Hepatocyte (in vitro differentiated cells): Measurements from ENCODE around the gene MYO18B. TPM values are rescaled to one million over a fixed set of nuclear protein-coding genes. Genes with fewer than 3 reads are reported as not detected.

Source experiments
- DNase-seq: peaks from one replicate; pipeline ENCODE4 v3.0.0-alpha.2; 2016; ENCODE audit warnings: low spot score
- H2AFZ ChIP-seq: fragments of 200-600 bp; sonication (generic); 2 replicates; pipeline ENCODE4 v1.6.0; 2016; ENCODE audit warnings: antibody characterized with exemption, mild to moderate bottlenecking
- H3K27ac ChIP-seq: fragments of 200-600 bp; sonication (generic); 2 replicates; pipeline ENCODE4 v1.5.1; 2016; ENCODE audit warnings: mild to moderate bottlenecking
- H3K27me3 ChIP-seq: fragments of 200-600 bp; sonication (generic); 2 replicates; pipeline ENCODE4 v1.6.1; 2016
- H3K36me3 ChIP-seq: fragments of 200-600 bp; sonication (generic); replicated peaks from 2 replicates; pipeline ENCODE4 v1.5.1; 2016; ENCODE audit warnings: low read depth; ENCODE audit not compliant: insufficient read depth
- H3K4me1 ChIP-seq: fragments of 200-600 bp; sonication (generic); 2 replicates; pipeline ENCODE4 v1.5.1; 2016; ENCODE audit warnings: mild to moderate bottlenecking, moderate library complexity; ENCODE audit not compliant: insufficient read depth
- H3K4me2 ChIP-seq: fragments of 200-600 bp; sonication (generic); 2 replicates; pipeline ENCODE4 v1.6.0; 2016
- H3K4me3 ChIP-seq: fragments of 200-600 bp; sonication (generic); 2 replicates; pipeline ENCODE4 v1.5.1; 2016; ENCODE audit warnings: mild to moderate bottlenecking
- H3K79me2 ChIP-seq: fragments of 200-600 bp; sonication (generic); 2 replicates; pipeline ENCODE4 v1.6.0; 2017; ENCODE audit warnings: mild to moderate bottlenecking
- H3K9me2 ChIP-seq: fragments of 200-600 bp; sonication (generic); replicated peaks from 2 replicates; pipeline ENCODE4 v1.6.0; 2017; ENCODE audit warnings: mild to moderate bottlenecking; ENCODE audit not compliant: insufficient read depth
- H3K9me3 ChIP-seq: fragments of 200-600 bp; sonication (generic); 2 replicates; pipeline ENCODE4 v1.5.1; 2016; ENCODE audit warnings: low read depth, mild to moderate bottlenecking
- H4K20me1 ChIP-seq: fragments of 200-600 bp; sonication (generic); 2 replicates; pipeline ENCODE4 v1.6.0; 2016; ENCODE audit warnings: mild to moderate bottlenecking; ENCODE audit not compliant: insufficient read depth, poor library complexity, severe bottlenecking
- EZH2 ChIP-seq: fragments of 200-600 bp; sonication (generic); IDR thresholded peaks from 2 replicates; pipeline ENCODE4 v1.6.1; 2016; ENCODE audit warnings: antibody characterized with exemption, mild to moderate bottlenecking, borderline replicate concordance
- EZH2phosphoT487 ChIP-seq: fragments of 200-600 bp; sonication (generic); IDR thresholded peaks from one replicate; pipeline ENCODE4 v1.6.1; 2018; ENCODE audit warnings: antibody characterized with exemption, mild to moderate bottlenecking, low read depth, moderate library complexity; ENCODE audit not compliant: unreplicated experiment, severe bottlenecking
- WGBS: methylation state at CpG from one replicate; pipeline ENCODE4 v1.1.6; 2016; ENCODE audit warnings: low lambda C conversion rate; ENCODE audit errors: missing lambda C conversion rate; 5-methylcytosine and 5-hydroxymethylcytosine counted together
- polyA plus RNA-seq: library from polyadenylated mRNA; unstranded; fragments of >200 nt; fragmentation: Nextera tagmentation; extraction: Ambion mirVana; gene quantifications from 2 replicates; pipeline ENCODE4 v1.2.1, GENCODE V29; 2016
- total RNA-seq: library from RNA; depleted of rRNA; stranded (reverse); fragments of >200 nt; gene quantifications from 2 replicates; pipeline ENCODE4 v1.2.3, GENCODE V29; 2014
- TF ChIP-seq, protein P1 (sequence below): fragments of 200-600 bp; sonication (generic); IDR thresholded peaks from 2 replicates; pipeline ENCODE4 v1.5.1; 2016; ENCODE audit warnings: antibody characterized with exemption, mild to moderate bottlenecking; ENCODE audit not compliant: poor library complexity

MYO18B gene
- total and polyA plus RNA-seq, 2 experiments from 2014 or later: 0.23 TPM; not detected in 1

DNA sequence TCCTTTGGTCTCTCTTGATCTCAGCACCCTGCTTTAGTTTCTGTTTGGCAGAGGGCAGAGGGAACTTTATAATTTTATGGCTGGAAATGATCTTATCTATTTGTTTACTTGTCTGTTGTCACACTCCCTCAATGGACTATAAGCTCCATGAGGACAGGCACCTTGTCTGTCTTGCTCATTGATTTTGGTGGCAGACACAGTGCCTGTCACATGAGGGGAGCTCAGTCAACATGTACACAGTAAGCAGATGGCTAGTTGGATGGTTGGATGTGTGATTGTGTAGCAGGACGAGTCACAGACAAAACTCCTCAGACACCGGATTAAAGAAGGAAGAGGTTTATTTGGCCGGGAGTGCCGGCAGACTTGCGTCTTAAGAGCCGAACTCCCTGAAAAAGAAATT is 80.4 kb downstream of the MYO18B start:
- Histone ChIP-seq H3K9me2 (no peaks in the 10 kb centered on the region), H3K27me3 (peaks cover 7% of the 10 kb centered on the region), H3K9me3 (no peaks in the 10 kb centered on the region), H2AFZ (no peak overlapping the region), H3K4me1 (no peaks in the 10 kb centered on the region), H4K20me1 (no peaks in the 10 kb centered on the region), H3K4me2 (no peak overlapping the region), H3K27ac (no peak overlapping the region), H3K4me3 (no peak overlapping the region), H3K79me2 (no peaks in the 10 kb centered on the region), H3K36me3 (no peaks in the 10 kb centered on the region)
- TF ChIP-seq, protein P1, sequence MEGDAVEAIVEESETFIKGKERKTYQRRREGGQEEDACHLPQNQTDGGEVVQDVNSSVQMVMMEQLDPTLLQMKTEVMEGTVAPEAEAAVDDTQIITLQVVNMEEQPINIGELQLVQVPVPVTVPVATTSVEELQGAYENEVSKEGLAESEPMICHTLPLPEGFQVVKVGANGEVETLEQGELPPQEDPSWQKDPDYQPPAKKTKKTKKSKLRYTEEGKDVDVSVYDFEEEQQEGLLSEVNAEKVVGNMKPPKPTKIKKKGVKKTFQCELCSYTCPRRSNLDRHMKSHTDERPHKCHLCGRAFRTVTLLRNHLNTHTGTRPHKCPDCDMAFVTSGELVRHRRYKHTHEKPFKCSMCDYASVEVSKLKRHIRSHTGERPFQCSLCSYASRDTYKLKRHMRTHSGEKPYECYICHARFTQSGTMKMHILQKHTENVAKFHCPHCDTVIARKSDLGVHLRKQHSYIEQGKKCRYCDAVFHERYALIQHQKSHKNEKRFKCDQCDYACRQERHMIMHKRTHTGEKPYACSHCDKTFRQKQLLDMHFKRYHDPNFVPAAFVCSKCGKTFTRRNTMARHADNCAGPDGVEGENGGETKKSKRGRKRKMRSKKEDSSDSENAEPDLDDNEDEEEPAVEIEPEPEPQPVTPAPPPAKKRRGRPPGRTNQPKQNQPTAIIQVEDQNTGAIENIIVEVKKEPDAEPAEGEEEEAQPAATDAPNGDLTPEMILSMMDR: no peak
- no peak for TF ChIP-seq EZH2
- TF ChIP-seq EZH2phosphoT487: no peak
- no peak for DNase-seq
- WGBS: 87% methylated on average over 6 of the region's 6 CpGs

- Histone ChIP-seq H3K9me3 (no peaks in the 10 kb centered on the region), H3K36me3 (no peaks in the 10 kb centered on the region), H3K4me1 (no peaks in the 10 kb centered on the region), H2AFZ (no peak overlapping the region), H3K27me3 (peaks cover 3% of the 10 kb centered on the region), H3K27ac (no peak overlapping the region), H4K20me1 (no peaks in the 10 kb centered on the region), H3K4me2 (no peak overlapping the region), H3K79me2 (no peaks in the 10 kb centered on the region), H3K9me2 (no peaks in the 10 kb centered on the region), H3K4me3 (no peak overlapping the region)
- WGBS: 92% methylated on average over 15 of the region's 15 CpGs
- DNase-seq: no peak
- no peak for TF ChIP-seq EZH2phosphoT487
- TF ChIP-seq, protein P1: no peak
- no peak for TF ChIP-seq EZH2
These were observed 81.3 kb downstream of the MYO18B start for GRCh38 chr22:25823276-25823675.

- 72% methylated on average over 7 of the region's 7 CpGs for WGBS
- Histone ChIP-seq H3K27ac (no peak overlapping the region), H3K4me3 (no peak overlapping the region), H2AFZ (no peak overlapping the region), H3K4me1 (no peaks in the 10 kb centered on the region), H3K27me3 (no peaks in the 10 kb centered on the region), H3K4me2 (no peak overlapping the region), H3K9me3 (no peaks in the 10 kb centered on the region), H3K79me2 (no peaks in the 10 kb centered on the region), H4K20me1 (no peaks in the 10 kb centered on the region), H3K9me2 (no peaks in the 10 kb centered on the region), H3K36me3 (no peaks in the 10 kb centered on the region)
- DNase-seq: no peak
- TF ChIP-seq EZH2: no peak
These were observed 82.9 kb downstream of the MYO18B start for GRCh38 chr22:25824828-25825423.

DNA sequence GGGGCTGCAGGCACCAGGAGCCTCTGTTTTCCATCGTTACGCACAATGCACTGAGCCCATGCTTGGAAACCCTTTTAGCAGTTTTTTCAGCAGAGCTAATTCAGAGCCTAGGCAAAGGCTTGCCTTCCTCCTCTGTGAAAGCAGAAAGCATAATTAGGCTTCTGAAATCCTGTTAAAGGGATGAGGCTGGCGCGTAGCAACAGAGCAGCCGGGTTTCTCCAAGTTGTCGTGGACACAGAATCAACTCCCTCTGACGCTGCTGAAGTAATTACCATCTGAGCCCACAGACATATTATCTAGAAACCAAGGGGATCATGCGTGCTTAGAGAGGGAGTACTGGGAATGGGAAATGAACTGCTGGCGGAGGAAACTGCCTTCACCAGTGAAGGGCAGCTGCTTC is 85.4 kb downstream of the MYO18B start:
- H3K27me3 ChIP-seq: no peaks in the 10 kb centered on the region
- no peaks in the 10 kb centered on the region for H3K36me3 ChIP-seq
- H3K79me2 ChIP-seq: no peaks in the 10 kb centered on the region
- TF ChIP-seq, protein P1: no peak
- no peak for TF ChIP-seq EZH2phosphoT487
- no peak for TF ChIP-seq EZH2
- no peak overlapping the region for H3K4me2 ChIP-seq
- no peak overlapping the region for H3K27ac ChIP-seq
- 82% methylated on average over 9 of the region's 9 CpGs for WGBS
- no peak overlapping the region for H2AFZ ChIP-seq
- no peak overlapping the region for H3K4me3 ChIP-seq
- no peak for DNase-seq
- H3K9me3 ChIP-seq: no peaks in the 10 kb centered on the region
- H3K9me2 ChIP-seq: no peaks in the 10 kb centered on the region
- no peaks in the 10 kb centered on the region for H4K20me1 ChIP-seq
- no peaks in the 10 kb centered on the region for H3K4me1 ChIP-seq
